DND-41 (cell line): ENCODE measurements around the gene ASCL2.

Experiments
- ATAC-seq: fragments of 200-7000 bp; cut with Tn5 transposase; 3 replicates; pipeline ENCODE4 v1.9.1; 2021; ENCODE audit warnings: low read depth; ENCODE audit not compliant: insufficient read depth
- DNase-seq: peaks from one replicate; pipeline ENCODE4 v3.0.0-alpha.2; 2020
- H2AFZ ChIP-seq: 2 replicates; pipeline ENCODE4 v1.6.0; 2012; ENCODE audit warnings: low read depth, low read length
- H3K27ac ChIP-seq: 2 replicates; pipeline ENCODE4 v1.5.1; 2012; ENCODE audit warnings: low read length, inconsistent platforms
- H3K27me3 ChIP-seq: fragments of 200-600 bp; sonication (generic); 2 replicates; pipeline ENCODE4 v1.6.0; 2012; ENCODE audit warnings: low read length, mild to moderate bottlenecking, inconsistent platforms; ENCODE audit not compliant: insufficient read depth, poor library complexity
- H3K36me3 ChIP-seq: 2 replicates; pipeline ENCODE4 v1.5.1; 2012; ENCODE audit warnings: low read length, inconsistent platforms; ENCODE audit not compliant: insufficient read depth
- H3K4me1 ChIP-seq: 2 replicates; pipeline ENCODE4 v1.5.1; 2012; ENCODE audit warnings: mild to moderate bottlenecking, low read length; ENCODE audit not compliant: insufficient read depth
- H3K4me2 ChIP-seq: 2 replicates; pipeline ENCODE4 v1.6.0; 2012; ENCODE audit warnings: mild to moderate bottlenecking, moderate library complexity, low read length, inconsistent platforms; ENCODE audit not compliant: insufficient read depth
- H3K4me3 ChIP-seq, 2 experiments: fragments of 200-600 bp in 1 of 2; shearing (Covaris generic) in 1 of 2; 2 replicates each; pipeline ENCODE4 v1.5.1; 2012 to 2016; ENCODE audit warnings: inconsistent platforms in 2 of 2, low read length in 2 of 2, mild to moderate bottlenecking in 2 of 2, low read depth in 1 of 2, moderate library complexity in 1 of 2
- H3K79me2 ChIP-seq: 2 replicates; pipeline ENCODE4 v1.6.0; 2012; ENCODE audit warnings: low read length, inconsistent platforms; ENCODE audit not compliant: insufficient read depth
- H3K9ac ChIP-seq: 2 replicates; pipeline ENCODE4 v1.6.0; 2012; ENCODE audit warnings: low read depth, mild to moderate bottlenecking, inconsistent platforms, low read length, moderate library complexity
- H3K9me3 ChIP-seq: 2 replicates; pipeline ENCODE4 v1.5.1; 2012; ENCODE audit warnings: low read length, moderate library complexity, mild to moderate bottlenecking, inconsistent platforms; ENCODE audit not compliant: insufficient read depth, severe bottlenecking
- H4K20me1 ChIP-seq: 2 replicates; pipeline ENCODE4 v1.6.0; 2012; ENCODE audit warnings: low read length; ENCODE audit not compliant: insufficient read depth
- EZH2 ChIP-seq: IDR thresholded peaks from 3 replicates; pipeline ENCODE4 v1.6.1; 2012; ENCODE audit warnings: borderline replicate concordance, low read depth, mild to moderate bottlenecking, moderate library complexity, low read length, inconsistent platforms; ENCODE audit not compliant: severe bottlenecking
- TF ChIP-seq, protein P1 (sequence below): IDR thresholded peaks from 2 replicates; pipeline ENCODE4 v1.5.1; 2012; ENCODE audit warnings: borderline replicate concordance, low read length, moderate library complexity, mild to moderate bottlenecking; ENCODE audit not compliant: poor library complexity, severe bottlenecking; ENCODE audit errors: extremely low read depth

ASCL2 gene

DNA sequence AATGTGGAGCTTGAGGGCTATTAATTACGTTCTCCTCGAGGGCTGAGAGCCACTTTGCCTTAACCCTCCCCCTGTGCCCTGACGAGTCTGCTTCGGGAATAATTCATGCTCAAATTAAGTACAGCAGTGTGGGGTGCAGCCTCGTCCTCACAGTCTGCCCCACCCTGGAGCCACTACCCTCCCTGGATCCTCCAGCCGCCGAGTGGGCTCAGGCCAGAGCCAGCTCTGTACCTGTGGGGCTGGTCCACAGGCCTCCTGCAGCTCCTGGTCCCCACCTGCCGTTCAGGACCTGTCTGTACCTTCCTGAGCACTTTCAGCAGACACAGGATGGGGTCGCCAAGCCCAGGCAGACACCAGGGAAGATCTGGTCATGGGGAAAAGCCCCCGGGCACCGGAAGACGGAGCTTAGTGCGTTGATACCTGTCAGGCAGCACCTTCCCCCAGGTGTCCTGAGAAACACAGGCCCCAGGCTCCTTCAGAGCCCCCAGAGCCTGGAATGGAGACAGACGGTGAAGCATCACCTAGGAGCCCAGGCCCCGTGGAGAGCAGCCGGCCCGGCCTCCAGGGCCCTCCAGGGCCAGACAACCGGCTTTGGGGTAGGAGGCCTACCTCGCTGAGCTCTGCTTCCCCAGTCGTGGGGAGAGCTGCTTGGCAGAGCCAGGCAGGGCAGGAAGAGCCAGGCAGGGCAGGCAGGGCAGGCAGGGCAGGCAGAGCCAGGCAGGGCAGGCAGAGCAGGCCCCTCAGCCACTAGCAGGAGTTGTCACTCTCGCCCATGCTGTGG is 41.2 kb upstream of the ASCL2 start:
- Histone ChIP-seq H3K9ac (no peak overlapping the region), H3K9me3 (no peaks in the 10 kb centered on the region), H2AFZ (no peak overlapping the region), H3K4me3 (no peak overlapping the region), H3K4me2 (no peak overlapping the region), H3K36me3 (no peaks in the 10 kb centered on the region), H3K27me3 (no peaks in the 10 kb centered on the region), H3K4me1 (no peaks in the 10 kb centered on the region), H3K27ac (no peak overlapping the region), H4K20me1 (no peaks in the 10 kb centered on the region), H3K79me2 (no peaks in the 10 kb centered on the region)
- TF ChIP-seq EZH2: no peak
- TF ChIP-seq, protein P1, sequence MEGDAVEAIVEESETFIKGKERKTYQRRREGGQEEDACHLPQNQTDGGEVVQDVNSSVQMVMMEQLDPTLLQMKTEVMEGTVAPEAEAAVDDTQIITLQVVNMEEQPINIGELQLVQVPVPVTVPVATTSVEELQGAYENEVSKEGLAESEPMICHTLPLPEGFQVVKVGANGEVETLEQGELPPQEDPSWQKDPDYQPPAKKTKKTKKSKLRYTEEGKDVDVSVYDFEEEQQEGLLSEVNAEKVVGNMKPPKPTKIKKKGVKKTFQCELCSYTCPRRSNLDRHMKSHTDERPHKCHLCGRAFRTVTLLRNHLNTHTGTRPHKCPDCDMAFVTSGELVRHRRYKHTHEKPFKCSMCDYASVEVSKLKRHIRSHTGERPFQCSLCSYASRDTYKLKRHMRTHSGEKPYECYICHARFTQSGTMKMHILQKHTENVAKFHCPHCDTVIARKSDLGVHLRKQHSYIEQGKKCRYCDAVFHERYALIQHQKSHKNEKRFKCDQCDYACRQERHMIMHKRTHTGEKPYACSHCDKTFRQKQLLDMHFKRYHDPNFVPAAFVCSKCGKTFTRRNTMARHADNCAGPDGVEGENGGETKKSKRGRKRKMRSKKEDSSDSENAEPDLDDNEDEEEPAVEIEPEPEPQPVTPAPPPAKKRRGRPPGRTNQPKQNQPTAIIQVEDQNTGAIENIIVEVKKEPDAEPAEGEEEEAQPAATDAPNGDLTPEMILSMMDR: no peak
- DNase-seq (no peak), ATAC-seq (no peak)

DNA sequence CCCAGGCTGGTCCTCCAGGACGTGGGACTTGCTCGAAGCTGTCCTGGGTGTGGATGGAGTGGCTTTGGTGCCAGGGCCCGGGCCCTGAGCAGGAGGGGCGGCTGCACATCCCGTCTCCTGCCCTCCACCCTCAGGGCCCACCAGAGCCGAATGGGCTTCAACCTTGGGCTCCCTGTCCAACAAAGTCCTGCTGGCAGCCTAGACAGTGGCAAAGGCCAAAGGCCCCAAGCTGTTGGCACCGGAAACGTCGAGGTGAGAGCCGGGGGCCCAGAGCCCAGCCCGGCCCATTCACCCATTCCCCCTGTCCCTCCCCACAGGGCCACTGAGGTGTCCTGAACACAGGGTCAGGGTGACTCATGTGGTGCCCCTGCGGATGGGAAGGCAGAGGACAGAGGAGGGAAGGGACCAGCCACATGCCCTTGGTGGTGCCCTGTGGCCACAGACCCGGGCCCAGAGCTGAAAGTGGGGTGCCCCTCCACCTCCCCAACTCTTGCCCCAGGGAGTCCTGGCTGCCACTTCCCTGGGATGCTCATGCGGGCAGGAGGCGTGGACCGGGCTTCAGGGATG is 40.5 kb upstream of the ASCL2 start:
- H3K27ac ChIP-seq: no peak overlapping the region
- DNase-seq (no peak), ATAC-seq (no peak)
- H3K36me3 ChIP-seq: no peaks in the 10 kb centered on the region
- H3K27me3 ChIP-seq: no peaks in the 10 kb centered on the region
- H3K9ac ChIP-seq: no peak overlapping the region
- no peak overlapping the region for H3K4me2 ChIP-seq
- no peaks in the 10 kb centered on the region for H3K79me2 ChIP-seq
- no peak overlapping the region for H2AFZ ChIP-seq
- no peak for TF ChIP-seq EZH2
- TF ChIP-seq, protein P1: no peak
- H3K4me3 ChIP-seq: no peak overlapping the region
- H3K9me3 ChIP-seq: no peaks in the 10 kb centered on the region
- no peaks in the 10 kb centered on the region for H3K4me1 ChIP-seq
- no peaks in the 10 kb centered on the region for H4K20me1 ChIP-seq

DNA sequence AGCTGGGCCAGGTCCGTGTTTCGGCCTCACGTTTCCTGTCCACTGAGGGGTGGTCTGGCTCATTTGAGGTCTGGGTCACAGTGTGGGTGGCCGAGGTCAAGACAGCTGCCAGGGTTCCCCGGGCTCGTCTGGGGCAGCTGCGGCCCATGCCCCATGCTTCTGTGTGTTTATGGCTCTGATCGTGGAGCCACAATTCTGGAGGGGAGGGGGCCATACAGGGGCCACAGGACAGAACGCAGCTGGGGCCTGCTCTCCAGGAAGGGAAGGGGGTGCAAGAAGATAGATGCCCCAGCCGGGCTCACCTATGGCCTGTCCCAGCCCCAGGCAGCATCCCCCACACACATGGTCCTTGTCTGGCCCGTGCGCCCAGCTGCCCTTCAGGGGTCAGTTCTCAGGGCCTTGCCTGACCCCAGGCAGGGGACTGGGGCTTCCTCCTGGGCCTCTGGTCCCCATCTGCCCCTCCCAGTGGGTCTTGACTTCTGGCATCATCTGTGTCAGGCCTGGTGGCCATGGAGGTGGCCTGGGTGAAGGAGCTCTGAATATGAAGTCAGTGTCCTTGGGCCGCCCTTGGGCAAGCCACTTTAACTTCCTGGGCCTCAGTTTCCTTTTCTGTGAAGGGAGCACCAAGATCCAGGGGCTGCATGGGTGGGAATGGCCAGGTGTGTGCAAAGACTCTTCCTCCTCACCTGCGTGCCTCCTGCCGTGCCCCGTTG is 39.8 kb upstream of the ASCL2 start:
- H4K20me1 ChIP-seq: no peaks in the 10 kb centered on the region
- no peak for DNase-seq
- H3K9ac ChIP-seq: no peak overlapping the region
- no peak overlapping the region for H3K4me3 ChIP-seq
- no peaks in the 10 kb centered on the region for H3K4me1 ChIP-seq
- H2AFZ ChIP-seq: no peak overlapping the region
- H3K79me2 ChIP-seq: no peaks in the 10 kb centered on the region
- no peaks in the 10 kb centered on the region for H3K9me3 ChIP-seq
- no peak overlapping the region for H3K27ac ChIP-seq
- H3K4me2 ChIP-seq: no peak overlapping the region
- H3K27me3 ChIP-seq: no peaks in the 10 kb centered on the region
- TF ChIP-seq EZH2: no peak
- TF ChIP-seq, protein P1: no peak
- no peaks in the 10 kb centered on the region for H3K36me3 ChIP-seq
- ATAC-seq: no peak
